Stimulated activated CD4-positive, alpha-beta T cell treated with anti-CD3 and anti-CD28 coated beads, Interleukin-1b, Interleukin-23, amount 100 ng/mL, for 1 hour (primary cell): Measurements from ENCODE around the gene CHPF2.

Experiments used
- DNase-seq, 2 donors: peaks; one replicate each; pipeline ENCODE4 v3.0.0-alpha.2; 2020; ENCODE audit warnings: low read depth in 2 of 2

CHPF2 gene

GRCh38 chr7:151204383-151205032, 27.8 kb upstream of the CHPF2 start:
- no peak for DNase-seq

DNA sequence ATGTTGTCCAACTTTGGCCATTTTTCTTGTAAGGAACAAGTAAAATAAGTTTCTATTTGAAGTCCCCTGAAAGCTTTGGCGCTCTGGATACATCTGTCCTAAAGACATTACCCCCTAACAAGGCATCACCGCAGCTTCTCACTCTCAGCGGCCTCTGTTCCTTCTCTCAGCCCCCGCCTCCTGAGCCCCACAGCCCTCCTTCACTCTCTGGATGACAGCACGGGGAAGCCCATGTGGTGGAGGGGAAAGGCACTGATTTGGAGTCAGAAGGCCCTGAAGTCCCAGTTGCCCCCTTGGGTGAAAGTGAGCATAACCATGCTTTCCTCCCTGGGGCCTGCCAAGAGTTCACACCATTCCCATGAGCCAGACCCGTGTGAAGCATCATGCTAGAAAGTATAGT, 26.6 kb upstream of the CHPF2 start:
- no peak for DNase-seq

DNA sequence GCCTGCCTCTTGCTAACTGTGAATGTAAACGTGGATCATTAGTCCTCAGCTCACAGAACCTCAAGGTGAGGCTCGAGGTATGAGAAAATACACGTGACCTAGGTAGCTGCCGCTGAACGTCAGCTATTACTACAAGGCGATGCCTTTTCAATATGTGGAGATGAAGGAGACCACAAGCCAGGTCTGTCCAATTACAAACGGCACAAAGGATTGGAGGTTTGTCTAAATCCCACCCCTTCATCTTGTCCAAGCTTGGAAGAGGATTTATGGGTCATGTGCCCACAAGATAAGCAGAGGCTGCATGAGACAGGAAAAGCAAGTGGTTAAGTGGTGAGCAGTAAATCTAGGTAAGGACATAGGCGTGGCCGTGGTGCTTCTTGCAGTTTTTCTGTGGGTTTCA, 25.4 kb upstream of the CHPF2 start:
- DNase-seq = no peak

- DNase-seq = no peak
Measured at GRCh38 chr7:151207315-151207714, 25.0 kb upstream of the CHPF2 start.

- DNase-seq = no peak
Measured at GRCh38 chr7:151207804-151208203, 24.5 kb upstream of the CHPF2 start.

DNA sequence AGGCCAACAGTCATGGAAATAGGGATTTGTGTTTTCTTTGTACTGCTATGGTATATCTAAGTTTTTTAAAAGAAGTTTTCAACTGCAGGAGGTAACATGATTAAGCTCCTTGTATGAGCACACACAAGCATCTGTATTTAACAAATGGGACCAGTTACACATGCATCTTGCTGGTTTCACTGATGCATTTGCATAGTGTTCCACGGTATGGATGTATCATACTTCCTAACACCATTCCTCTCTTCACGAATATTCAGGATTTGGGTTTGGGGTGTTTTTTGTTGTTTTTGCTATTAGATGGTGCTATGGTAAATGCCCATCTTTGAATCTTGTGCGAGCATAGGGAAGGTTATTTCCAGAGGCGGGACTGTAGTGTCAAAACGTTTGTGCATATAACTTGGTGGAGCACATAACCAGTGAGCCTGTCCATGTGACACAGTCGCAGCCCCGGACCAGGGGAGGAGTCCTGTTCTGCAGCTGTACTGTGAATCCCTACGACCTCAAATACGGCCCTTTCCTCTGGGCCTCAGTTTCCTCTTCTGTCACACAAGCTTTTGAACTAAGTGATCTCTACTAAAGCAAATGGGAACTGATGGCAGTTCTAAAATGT, 23.9 kb upstream of the CHPF2 start:
- DNase-seq = no peak

DNA sequence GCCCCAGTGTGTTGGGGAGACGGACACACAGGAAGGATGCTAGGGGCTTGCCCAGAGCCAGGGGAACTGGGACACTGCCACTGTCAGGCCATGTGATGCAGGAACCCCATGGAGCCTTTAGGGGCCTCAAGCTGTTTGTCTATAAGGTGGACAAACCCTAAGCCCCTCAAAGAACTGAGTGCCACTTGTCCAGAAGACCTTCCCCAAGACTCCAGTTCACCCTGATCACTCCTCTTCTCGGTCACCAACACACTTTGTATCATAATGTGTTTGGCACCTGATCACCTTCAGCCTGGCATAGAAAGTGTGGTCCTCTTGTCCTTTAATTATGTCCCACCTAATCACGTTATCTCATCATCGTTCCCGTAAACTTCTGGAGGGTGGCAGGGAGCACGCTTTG, 22.7 kb upstream of the CHPF2 start:
- no peak for DNase-seq

DNA sequence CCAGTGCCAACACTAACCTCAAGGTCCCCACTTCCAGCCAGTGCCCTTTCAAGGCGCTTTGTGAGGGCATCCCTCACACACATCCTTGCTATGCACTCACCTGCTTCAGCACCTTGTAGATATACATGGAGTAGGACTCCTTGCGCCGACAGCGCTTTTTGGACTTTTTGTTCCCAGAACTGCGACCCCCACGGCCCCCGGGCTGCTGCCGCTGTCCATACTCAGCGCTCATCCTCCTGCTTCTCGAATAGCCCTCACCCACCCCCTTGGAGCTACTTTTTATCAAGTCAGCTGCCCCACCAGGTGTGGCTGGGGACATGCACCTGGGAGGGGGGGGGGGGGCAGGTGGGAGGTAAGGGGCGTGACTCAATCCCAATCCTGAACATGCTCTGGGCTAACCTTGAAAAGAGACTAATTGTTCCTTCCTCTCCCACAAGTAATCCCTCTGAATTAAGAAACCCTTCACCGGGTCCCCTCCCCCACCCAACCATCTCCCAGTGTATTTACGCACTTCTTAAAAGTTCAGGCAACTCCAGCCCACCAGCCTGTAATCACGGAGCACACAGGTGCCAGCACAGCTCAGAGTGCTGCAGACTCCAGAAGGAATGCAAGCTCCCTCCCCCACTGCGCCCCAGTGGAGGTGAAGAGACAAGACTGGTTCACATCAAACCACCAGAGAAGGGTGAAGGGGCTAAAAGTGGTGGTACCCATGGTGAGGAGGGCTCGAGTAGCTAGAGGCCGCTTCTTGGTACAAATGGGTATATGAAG, 22.0 kb upstream of the CHPF2 start, which contains the start of gene H2BK1:
H2BK1 (minus strand) TSS at position 402 of the 768 bp plus-strand sequence; CDS start at position 232, 170 bp downstream.
- DNase-seq = no peak

- DNase-seq = no peak
Measured at GRCh38 chr7:151211155-151211772, 21.0 kb upstream of the CHPF2 start.

- DNase-seq = no peak
Measured at GRCh38 chr7:151212626-151213025, 19.7 kb upstream of the CHPF2 start.

GRCh38 chr7:151213826-151214225, 18.5 kb upstream of the CHPF2 start:
- no peak for DNase-seq

- no peak for DNase-seq
Measured at GRCh38 chr7:151215396-151215795, 16.9 kb upstream of the CHPF2 start.

DNA sequence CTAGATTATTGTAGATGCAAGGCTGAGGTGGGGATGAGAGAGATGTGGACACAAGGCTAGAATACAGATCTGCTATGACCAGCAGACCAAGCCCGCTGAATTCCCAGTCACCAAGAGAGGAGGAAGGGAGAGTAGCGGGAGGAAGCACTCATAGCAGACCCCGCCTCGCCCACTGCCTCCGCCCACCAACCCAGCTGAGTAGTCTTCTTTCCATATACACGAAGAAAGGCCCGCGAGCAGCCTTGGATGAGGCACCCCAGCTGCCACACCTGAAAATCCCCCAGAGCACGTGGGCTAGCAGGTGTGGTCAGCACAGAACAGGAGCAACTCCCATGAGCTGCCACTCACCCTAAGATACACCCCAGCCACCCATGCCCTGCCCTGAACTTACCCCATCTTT, 14.1 kb upstream of the CHPF2 start:
- DNase-seq = no peak

GRCh38 chr7:151223728-151224127, 8.6 kb upstream of the CHPF2 start:
- DNase-seq = no peak

- DNase-seq = no peak
Measured at GRCh38 chr7:151225948-151226510, 6.3 kb upstream of the CHPF2 start.

- no peak for DNase-seq
Measured at GRCh38 chr7:151226560-151226874, 5.8 kb upstream of the CHPF2 start.

DNA sequence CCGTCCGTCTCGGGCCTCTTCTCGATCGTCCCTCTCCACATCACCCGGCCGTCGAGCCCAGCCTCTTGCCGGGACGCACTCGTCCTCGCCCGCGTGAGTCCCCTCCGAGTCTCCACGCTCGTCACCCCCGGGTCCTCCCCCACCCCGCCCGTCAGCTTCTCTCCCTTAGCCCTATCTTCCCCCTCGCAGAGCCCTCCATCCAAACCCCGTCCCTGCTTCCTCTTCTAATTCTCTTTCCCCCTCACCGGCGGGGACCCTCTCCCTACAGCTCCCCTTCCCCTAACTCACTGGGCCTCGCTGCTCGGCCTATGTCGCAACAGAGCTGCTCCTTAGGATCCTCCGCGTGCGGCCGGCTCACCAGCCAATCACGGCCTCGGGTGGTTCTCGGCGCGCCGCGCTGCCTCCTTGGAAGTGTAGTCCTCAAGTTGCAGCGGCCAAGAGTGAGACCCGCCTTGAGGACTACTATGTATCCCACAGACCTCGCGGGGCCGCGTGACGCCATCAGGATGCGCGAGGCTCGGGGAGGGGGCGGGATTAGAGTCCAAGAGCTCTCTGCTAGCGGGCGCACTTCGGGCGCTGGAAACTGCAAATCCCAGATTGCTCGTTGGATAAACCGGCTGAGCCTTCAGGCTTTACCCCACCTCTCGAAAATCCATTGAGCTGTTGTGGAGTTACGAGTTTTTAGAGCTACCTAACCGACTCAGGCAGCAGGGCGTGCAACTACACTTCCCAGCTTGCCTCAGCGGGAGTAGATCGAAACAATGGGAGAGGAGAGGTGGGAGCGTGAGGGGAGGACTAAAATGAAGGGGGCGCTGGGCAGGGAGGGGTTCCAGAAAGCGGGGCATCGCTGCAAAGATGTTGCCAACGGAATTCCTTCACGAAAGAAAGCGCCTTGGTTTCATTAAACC, 5.2 kb upstream of the CHPF2 start, which contains the start of gene ABCF2:
ABCF2 (minus strand) TSS at position 331 of the 908 bp plus-strand sequence. CDS start 747 bp downstream, outside the sequence.
- peak; percentile 89 to 97 for DNase-seq

GRCh38 chr7:151228024-151228866, 4.0 kb upstream of the CHPF2 start:
- DNase-seq = no peak

DNA sequence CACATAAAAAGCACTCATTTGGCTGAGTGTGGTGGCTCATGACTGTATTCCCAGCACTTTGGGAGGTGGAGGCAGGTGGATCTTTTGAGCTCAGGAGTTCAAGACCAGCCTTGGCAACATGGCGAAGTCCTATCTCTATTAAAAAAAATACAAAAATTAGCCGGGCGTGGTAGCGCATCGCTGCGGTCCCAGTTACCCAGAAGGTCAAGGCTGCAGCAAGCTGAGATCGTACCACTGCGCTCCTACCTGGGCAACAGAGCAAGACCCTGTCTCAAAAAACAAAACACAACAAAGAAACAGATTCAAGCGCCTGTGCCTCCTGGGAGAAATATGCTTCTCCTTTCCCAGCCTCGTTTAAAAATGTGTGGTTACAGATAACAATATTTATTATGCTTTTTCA, 3.0 kb upstream of the CHPF2 start:
- DNase-seq = no peak

GRCh38 chr7:151231080-151231479, 1.2 kb upstream of the CHPF2 start:
- DNase-seq = no peak
